ENCODE data around the gene FREM1. TPM values are rescaled to one million over a fixed set of nuclear protein-coding genes. Genes with fewer than 3 reads are reported as not detected.
"Not testable (repeated sequence)": the region's sequence is repeated elsewhere in the genome, so short reads cannot be mapped to it uniquely, and the experiment has no call there.

Gene FREM1
- total RNA-seq, 1 donor, result under 0.01 TPM

- Histone ChIP-seq H3K9me3 (ENCODE audit: low read depth, low read length) (no peaks in the 10 kb centered on the region), H3K4me3 (ENCODE audit: low read length) (no peak overlapping the region), H3K27me3 (ENCODE audit: insufficient read depth, low read length) (no peaks in the 10 kb centered on the region), H3K4me1 (ENCODE audit: insufficient read depth, low read length) (no peaks in the 10 kb centered on the region)
Observed at GRCh38 chr9:14924230-14925219, 14.3 kb upstream of the FREM1 start.

GRCh38 chr9:14923701-14924100, 13.5 kb upstream of the FREM1 start:
- no peaks in the 10 kb centered on the region for H3K27me3 ChIP-seq (ENCODE audit: insufficient read depth, low read length)
- H3K4me1 ChIP-seq (ENCODE audit: insufficient read depth, low read length), result no peaks in the 10 kb centered on the region
- no peaks in the 10 kb centered on the region for H3K9me3 ChIP-seq (ENCODE audit: low read depth, low read length)
- H3K4me3 ChIP-seq (ENCODE audit: low read length), result no peak overlapping the region

- H3K4me3 ChIP-seq (ENCODE audit: low read length); H3K27me3 ChIP-seq (ENCODE audit: insufficient read depth, low read length); H3K9me3 ChIP-seq (ENCODE audit: low read depth, low read length); H3K4me1 ChIP-seq (ENCODE audit: insufficient read depth, low read length): not testable (repeated sequence)
Observed at GRCh38 chr9:14920805-14921204, 10.6 kb upstream of the FREM1 start.

- Histone ChIP-seq H3K27me3 (ENCODE audit: insufficient read depth, low read length) (no peaks in the 10 kb centered on the region), H3K4me3 (ENCODE audit: low read length) (no peak overlapping the region), H3K4me1 (ENCODE audit: insufficient read depth, low read length) (no peaks in the 10 kb centered on the region), H3K9me3 (ENCODE audit: low read depth, low read length) (no peaks in the 10 kb centered on the region)
Observed at GRCh38 chr9:14913366-14913765, 3.1 kb upstream of the FREM1 start.

GRCh38 chr9:14912859-14913258, 2.6 kb upstream of the FREM1 start:
- Histone ChIP-seq H3K27me3 (ENCODE audit: insufficient read depth, low read length) (no peaks in the 10 kb centered on the region), H3K9me3 (ENCODE audit: low read depth, low read length) (no peaks in the 10 kb centered on the region), H3K4me1 (ENCODE audit: insufficient read depth, low read length) (no peaks in the 10 kb centered on the region), H3K4me3 (ENCODE audit: low read length) (no peak overlapping the region)

GRCh38 chr9:14911046-14911445, 818 bp upstream of the FREM1 start:
- no peak overlapping the region for H3K4me3 ChIP-seq (ENCODE audit: low read length)
- no peaks in the 10 kb centered on the region for H3K4me1 ChIP-seq (ENCODE audit: insufficient read depth, low read length)
- H3K9me3 ChIP-seq (ENCODE audit: low read depth, low read length), result no peaks in the 10 kb centered on the region
- no peaks in the 10 kb centered on the region for H3K27me3 ChIP-seq (ENCODE audit: insufficient read depth, low read length)

- Histone ChIP-seq H3K4me3 (ENCODE audit: low read length) (no peak overlapping the region), H3K27me3 (ENCODE audit: insufficient read depth, low read length) (no peaks in the 10 kb centered on the region), H3K4me1 (ENCODE audit: insufficient read depth, low read length) (no peaks in the 10 kb centered on the region), H3K9me3 (ENCODE audit: low read depth, low read length) (no peaks in the 10 kb centered on the region)
Observed at GRCh38 chr9:14909601-14909960, 647 bp downstream of the FREM1 start.

GRCh38 chr9:14909181-14909580, 1.0 kb downstream of the FREM1 start:
- H3K4me3 ChIP-seq (ENCODE audit: low read length), result no peak overlapping the region
- H3K27me3 ChIP-seq (ENCODE audit: insufficient read depth, low read length), result no peaks in the 10 kb centered on the region
- H3K9me3 ChIP-seq (ENCODE audit: low read depth, low read length), result no peaks in the 10 kb centered on the region
- no peaks in the 10 kb centered on the region for H3K4me1 ChIP-seq (ENCODE audit: insufficient read depth, low read length)

GRCh38 chr9:14908295-14909180, 1.7 kb downstream of the FREM1 start:
- no peaks in the 10 kb centered on the region for H3K9me3 ChIP-seq (ENCODE audit: low read depth, low read length)
- no peak overlapping the region for H3K4me3 ChIP-seq (ENCODE audit: low read length)

GRCh38 chr9:14907696-14908095, 2.5 kb downstream of the FREM1 start:
- Histone ChIP-seq H3K4me3 (ENCODE audit: low read length) (no peak overlapping the region), H3K27me3 (ENCODE audit: insufficient read depth, low read length) (no peaks in the 10 kb centered on the region), H3K4me1 (ENCODE audit: insufficient read depth, low read length) (no peaks in the 10 kb centered on the region), H3K9me3 (ENCODE audit: low read depth, low read length) (no peaks in the 10 kb centered on the region)

More at GRCh38 chr9:14908295-14909180, 1.7 kb downstream of the FREM1 start:
- no peaks in the 10 kb centered on the region for H3K27me3 ChIP-seq (ENCODE audit: insufficient read depth, low read length)
- H3K4me1 ChIP-seq (ENCODE audit: insufficient read depth, low read length), result no peaks in the 10 kb centered on the region

- Histone ChIP-seq H3K27me3 (ENCODE audit: insufficient read depth, low read length) (no peaks in the 10 kb centered on the region), H3K4me3 (ENCODE audit: low read length) (no peak overlapping the region), H3K4me1 (ENCODE audit: insufficient read depth, low read length) (no peaks in the 10 kb centered on the region), H3K9me3 (ENCODE audit: low read depth, low read length) (no peaks in the 10 kb centered on the region)
Observed at GRCh38 chr9:14907360-14907685, 2.9 kb downstream of the FREM1 start.

- Histone ChIP-seq H3K4me3 (ENCODE audit: low read length) (no peak overlapping the region), H3K27me3 (ENCODE audit: insufficient read depth, low read length) (no peaks in the 10 kb centered on the region), H3K9me3 (ENCODE audit: low read depth, low read length) (no peaks in the 10 kb centered on the region), H3K4me1 (ENCODE audit: insufficient read depth, low read length) (no peaks in the 10 kb centered on the region)
Observed at GRCh38 chr9:14906644-14907359, 3.4 kb downstream of the FREM1 start.

- Histone ChIP-seq H3K27me3 (ENCODE audit: insufficient read depth, low read length) (no peaks in the 10 kb centered on the region), H3K4me3 (ENCODE audit: low read length) (no peak overlapping the region), H3K4me1 (ENCODE audit: insufficient read depth, low read length) (no peaks in the 10 kb centered on the region), H3K9me3 (ENCODE audit: low read depth, low read length) (no peaks in the 10 kb centered on the region)
Observed at GRCh38 chr9:14906000-14906399, 4.2 kb downstream of the FREM1 start.

GRCh38 chr9:14903040-14903439, 7.2 kb downstream of the FREM1 start:
- H3K4me1 ChIP-seq (ENCODE audit: insufficient read depth, low read length), result no peaks in the 10 kb centered on the region

GRCh38 chr9:14902561-14902960, 7.7 kb downstream of the FREM1 start:
- Histone ChIP-seq H3K4me1 (ENCODE audit: insufficient read depth, low read length) (no peaks in the 10 kb centered on the region), H3K9me3 (ENCODE audit: low read depth, low read length) (no peaks in the 10 kb centered on the region), H3K27me3 (ENCODE audit: insufficient read depth, low read length) (no peaks in the 10 kb centered on the region), H3K4me3 (ENCODE audit: low read length) (no peak overlapping the region)

More at GRCh38 chr9:14903040-14903439, 7.2 kb downstream of the FREM1 start:
- Histone ChIP-seq H3K27me3 (ENCODE audit: insufficient read depth, low read length) (no peaks in the 10 kb centered on the region), H3K4me3 (ENCODE audit: low read length) (no peak overlapping the region), H3K9me3 (ENCODE audit: low read depth, low read length) (no peaks in the 10 kb centered on the region)

Measured in mononuclear cell (primary cell).